H1 (cell line): ENCODE measurements around the gene ZNF700. TPM values are rescaled to one million over a fixed set of nuclear protein-coding genes. Genes with fewer than 3 reads are reported as not detected.
A peak's percentile ranks its signal among the peaks of the same experiment; 100 is the strongest.

Source experiments
- CTCF ChIA-PET: fragments of 300-600 bp; sonication (Branson Sonifier 250); formaldehyde crosslinking; loops from one replicate; lab custom pipeline; 2021; ENCODE audit not compliant: partially characterized antibody; lab: Charles Lee
- POLR2A ChIA-PET: fragments of 300-600 bp; sonication (Branson Sonifier 250); formaldehyde crosslinking; loops from one replicate; lab custom pipeline; 2021; ENCODE audit warnings: inconsistent platforms; ENCODE audit not compliant: partially characterized antibody; lab: Charles Lee
- DNase-seq, 2 experiments: peaks; one replicate each; pipeline versions ENCODE4 v3.0.0 to v3.0.0-alpha.2; 2010 to 2022; ENCODE audit warnings: low spot score in 2 of 2, low read depth in 1 of 2, mixed read lengths in 1 of 2
- FAIRE-seq: peaks from 2 replicates; lab custom pipeline; 2011; peaks lifted over from hg19 to GRCh38; lab: Jason Lieb, UNC
- H2AFZ ChIP-seq: 2 replicates; pipeline ENCODE4 v1.8.1; 2012; ENCODE audit warnings: low read length, inconsistent platforms
- H2AK5ac ChIP-seq: 2 replicates; pipeline ENCODE4 v1.6.1; 2013; ENCODE audit warnings: low read depth, low read length
- H2BK120ac ChIP-seq: replicated peaks from 2 replicates; pipeline ENCODE3; 2013; ENCODE audit warnings: low read depth, low read length, inconsistent platforms
- H2BK12ac ChIP-seq: 2 replicates; pipeline ENCODE4 v1.6.1; 2013; ENCODE audit warnings: low read depth, low read length
- H2BK15ac ChIP-seq: 2 replicates; pipeline ENCODE4 v1.6.1; 2013; ENCODE audit warnings: low read length
- H2BK20ac ChIP-seq: 2 replicates; pipeline ENCODE4 v1.6.1; 2013; ENCODE audit warnings: low read length
- H2BK5ac ChIP-seq: 2 replicates; pipeline ENCODE4 v1.6.1; 2013; ENCODE audit warnings: low read depth, low read length
- H3K14ac ChIP-seq: 2 replicates; pipeline ENCODE4 v1.6.1; 2013; ENCODE audit warnings: inconsistent platforms; ENCODE audit not compliant: insufficient read length
- H3K18ac ChIP-seq: 2 replicates; pipeline ENCODE4 v1.6.1; 2013; ENCODE audit warnings: low read length; ENCODE audit errors: extremely low read depth
- H3K23ac ChIP-seq: 2 replicates; pipeline ENCODE4 v1.6.1; 2013; ENCODE audit warnings: inconsistent platforms; ENCODE audit not compliant: insufficient read length
- H3K23me2 ChIP-seq: 2 replicates; pipeline ENCODE4 v1.6.1; 2013; ENCODE audit warnings: low read depth, low read length
- H3K27ac ChIP-seq: 2 replicates; pipeline ENCODE4 v1.6.1; 2011; ENCODE audit warnings: low read depth, low read length, inconsistent platforms
- H3K27me3 ChIP-seq, 4 experiments: replicated peaks in 1 of 4; 1 replicate in 1 of 4; 2 replicates in 3 of 4; pipeline versions ENCODE4 v1.6.1 to v1.8.1; 2011 to 2013; ENCODE audit warnings: low read length in 3 of 4, mild to moderate bottlenecking in 3 of 4, inconsistent platforms in 2 of 4, mixed read lengths in 2 of 4, moderate library complexity in 1 of 4; ENCODE audit not compliant: control insufficient read depth in 3 of 4, insufficient read depth in 3 of 4; ENCODE audit errors: extremely low read depth in 1 of 4
- H3K36me3 ChIP-seq, 4 experiments: 2 replicates each; pipeline versions ENCODE4 v1.6.1 to v1.8.1; 2011 to 2013; ENCODE audit warnings: mild to moderate bottlenecking in 4 of 4, low read length in 3 of 4, moderate library complexity in 2 of 4, control low read depth in 1 of 4, inconsistent platforms in 1 of 4; ENCODE audit not compliant: insufficient read depth in 4 of 4, control insufficient read depth in 2 of 4
- H3K4ac ChIP-seq: replicated peaks from 2 replicates; pipeline ENCODE3; 2013; ENCODE audit warnings: low read length, low read depth, mixed read lengths, inconsistent platforms; ENCODE audit not compliant: insufficient read length
- H3K4me1 ChIP-seq, 4 experiments: replicated peaks in 1 of 4; 1 replicate in 1 of 4; 2 replicates in 3 of 4; pipeline versions ENCODE4 v1.6.1 to v1.8.1; 2011 to 2013; ENCODE audit warnings: low read length in 3 of 4, inconsistent platforms in 2 of 4, mixed read lengths in 1 of 4; ENCODE audit not compliant: insufficient read depth in 4 of 4, control insufficient read depth in 3 of 4
- H3K4me2 ChIP-seq, 2 experiments: 2 replicates each; pipeline versions ENCODE4 v1.6.1 to v1.8.1; 2011 to 2013; ENCODE audit warnings: low read depth in 2 of 2, low read length in 2 of 2, control low read depth in 1 of 2, inconsistent platforms in 1 of 2, mild to moderate bottlenecking in 1 of 2; ENCODE audit not compliant: insufficient read depth in 1 of 2
- H3K4me3 ChIP-seq, 4 experiments: fragments of 200-600, 300-600 bp in 1 of 4; sonication (generic), shearing (Covaris generic), sonication (Bioruptor Twin) in 1 of 4; 2 replicates each; pipeline versions ENCODE4 v1.5.1 to v1.8.1; 2011 to 2016; ENCODE audit warnings: low read length in 4 of 4, low read depth in 3 of 4, control low read depth in 2 of 4, inconsistent platforms in 2 of 4, mild to moderate bottlenecking in 2 of 4, mixed read lengths in 1 of 4, moderate library complexity in 1 of 4; ENCODE audit not compliant: insufficient read depth in 2 of 4; ENCODE audit errors: extremely low read depth in 1 of 4
- H3K56ac ChIP-seq: replicated peaks from 2 replicates; pipeline ENCODE3; 2013; ENCODE audit warnings: low read depth, mild to moderate bottlenecking, mixed read lengths, low read length, inconsistent platforms; ENCODE audit not compliant: insufficient read length
- H3K79me1 ChIP-seq: 2 replicates; pipeline ENCODE4 v1.6.1; 2013; ENCODE audit warnings: low read depth, low read length, control low read depth
- H3K79me2 ChIP-seq, 2 experiments: 2 replicates each; pipeline versions ENCODE4 v1.6.1 to v1.8.1; 2012 to 2013; ENCODE audit warnings: low read length in 2 of 2, mild to moderate bottlenecking in 2 of 2, inconsistent platforms in 1 of 2; ENCODE audit not compliant: insufficient read depth in 2 of 2, control insufficient read depth in 1 of 2
- H3K9ac ChIP-seq, 4 experiments: replicated peaks in 1 of 4; 1 replicate in 1 of 4; 2 replicates in 3 of 4; pipeline versions ENCODE4 v1.6.1 to v1.8.1; 2011 to 2013; ENCODE audit warnings: low read depth in 3 of 4, low read length in 3 of 4, control low read depth in 2 of 4, mild to moderate bottlenecking in 2 of 4, moderate library complexity in 2 of 4, inconsistent platforms in 1 of 4; ENCODE audit errors: extremely low read depth in 1 of 4
- H3K9me3 ChIP-seq, 2 experiments: 2 replicates each; pipeline versions ENCODE4 v1.6.1 to v1.8.1; 2012 to 2013; ENCODE audit warnings: mild to moderate bottlenecking in 2 of 2, moderate library complexity in 2 of 2, control low read depth in 1 of 2, inconsistent platforms in 1 of 2, low read depth in 1 of 2, low read length in 1 of 2, mixed read lengths in 1 of 2; ENCODE audit not compliant: insufficient read depth in 2 of 2
- H4K20me1 ChIP-seq, 2 experiments: replicated peaks in 1 of 2; 2 replicates each; pipeline versions ENCODE3 to v1.8.1; 2011 to 2013; ENCODE audit warnings: inconsistent platforms in 2 of 2, low read length in 2 of 2, mild to moderate bottlenecking in 1 of 2; ENCODE audit not compliant: insufficient read depth in 2 of 2, control insufficient read depth in 1 of 2
- H4K5ac ChIP-seq: 2 replicates; pipeline ENCODE4 v1.6.1; 2013; ENCODE audit warnings: low read length, low read depth, mixed read lengths, inconsistent platforms; ENCODE audit not compliant: insufficient read length
- H4K8ac ChIP-seq: 2 replicates; pipeline ENCODE4 v1.8.0; 2013; ENCODE audit warnings: mild to moderate bottlenecking, moderate library complexity, low read length, inconsistent platforms; ENCODE audit not compliant: insufficient read depth; ENCODE audit errors: extremely low read depth
- H4K91ac ChIP-seq: replicated peaks from 2 replicates; pipeline ENCODE3; 2013; ENCODE audit warnings: low read length, mixed read lengths, inconsistent platforms; ENCODE audit not compliant: insufficient read length
- BACH1 ChIP-seq: IDR thresholded peaks from 2 replicates; pipeline ENCODE4 v1.6.1; 2012; ENCODE audit warnings: low read length, improper control_type of control experiment
- BCL11A ChIP-seq, 2 experiments: IDR thresholded peaks; one replicate each; pipeline ENCODE4 v1.6.1; 2011; ENCODE audit warnings: low read depth in 2 of 2, low read length in 2 of 2, mild to moderate bottlenecking in 2 of 2
- CBX5 ChIP-seq: fragments of 300-800, 300-1000 bp; sonication (generic); IDR thresholded peaks from 2 replicates; pipeline ENCODE4 v1.7.1; 2016; ENCODE audit warnings: antibody characterized with exemption, low read length, low read depth
- CTCF ChIP-seq, 3 experiments: IDR thresholded peaks; 1 replicate in 2 of 3; 2 replicates in 1 of 3; pipeline versions ENCODE4 v1.5.1 to v1.6.1; 2011; ENCODE audit warnings: low read length in 3 of 3, mild to moderate bottlenecking in 3 of 3, inconsistent platforms in 2 of 3, low read depth in 1 of 3, moderate library complexity in 1 of 3; ENCODE audit not compliant: insufficient read depth in 1 of 3; ENCODE audit errors: control extremely low read depth in 1 of 3
- E2F6 ChIP-seq: IDR thresholded peaks from 2 replicates; pipeline ENCODE4 v1.6.1; 2012; ENCODE audit warnings: inconsistent platforms
- MAX ChIP-seq: IDR thresholded peaks from 2 replicates; pipeline ENCODE4 v1.6.1; 2012; ENCODE audit warnings: inconsistent platforms
- SAP30 ChIP-seq: fragments of 300-600 bp; sonication (generic); IDR thresholded peaks from 2 replicates; pipeline ENCODE4 v1.7.1; 2012; ENCODE audit warnings: low read length, moderate library complexity, mild to moderate bottlenecking, inconsistent platforms; ENCODE audit not compliant: insufficient read depth, insufficient replicate concordance
- SP1 ChIP-seq: IDR thresholded peaks from 2 replicates; pipeline ENCODE4 v1.6.1; 2011; ENCODE audit warnings: low read depth, low read length
- TAF1 ChIP-seq: IDR thresholded peaks from 2 replicates; pipeline ENCODE4 v1.6.1; 2011; ENCODE audit warnings: mild to moderate bottlenecking, low read depth, low read length
- YY1 ChIP-seq: IDR thresholded peaks from 2 replicates; pipeline ENCODE4 v1.6.1; 2011; ENCODE audit warnings: low read depth, mild to moderate bottlenecking, low read length
- WGBS, 2 experiments: shearing (Covaris generic) in 1 of 2; methylation state at CpG; one replicate each; pipeline versions ENCODE4 v1.1.6 to v1.1.7; 2013 to 2015; ENCODE audit warnings: low lambda C conversion rate in 2 of 2, mixed read lengths in 2 of 2, inconsistent platforms in 1 of 2, low coverage in 1 of 2, missing lambda C conversion rate in 1 of 2; ENCODE audit not compliant: insufficient replicate concordance in 2 of 2, insufficient coverage in 1 of 2, insufficient read length in 1 of 2; ENCODE audit errors: extremely low coverage in 1 of 2, missing lambda C conversion rate in 1 of 2; 5-methylcytosine and 5-hydroxymethylcytosine counted together
- polyA plus RNA-seq, 7 experiments: library from polyadenylated mRNA; depleted of rRNA in 3 of 7; stranded (reverse) in 5 of 7; unstranded in 2 of 7; fragments of >200 nt in 5 of 7; fragments of 200-250 nt in 2 of 7; gene quantifications; 1 replicate in 5 of 7; 2 replicates in 1 of 7; 4 replicates in 1 of 7; pipeline versions ENCODE4 v1.2.1 to v1.2.3, GENCODE V29; 2011 to 2013; ENCODE audit warnings: missing spikeins in 2 of 7, mixed read lengths in 2 of 7
- total RNA-seq: library from RNA; stranded (reverse); fragmentation: NEBNext Ultra II Directional; extraction: Animal tissue kit (Norgen Biotek cat#: 25700); gene quantifications from 2 replicates; pipeline ENCODE4 v1.2.1, GENCODE V29; 2021

The ZNF700 gene
- total and polyA plus RNA-seq, 2 of the 8 experiments (the other 6 are each of a cell fraction or from before 2014, with no cell fraction given), result 3.0 to 10.5 TPM

- Histone ChIP-seq H3K9ac (no peak overlapping the region), H3K4me2 (peak overlapping the region; percentile 66 to 91; a peak in 3 of 4 replicates), H3K18ac (no peak overlapping the region), H3K79me2 (peaks cover 0 to 50% of the 10 kb centered on the region in 2 experiments; a peak in 3 of 4 replicates), H4K8ac (no peak overlapping the region), H3K27ac (no peak overlapping the region), H3K4ac (no peak overlapping the region), H2BK12ac (no peak overlapping the region), H3K4me3 (peak overlapping the region in 3 of 4 experiments; percentile 96 to 99 (median 99); a peak in 4 of 8 replicates), H2BK15ac (no peak overlapping the region), H3K36me3 (peaks cover 0 to 7% (median 3%) of the 10 kb centered on the region in 4 experiments; a peak in 2 of 8 replicates), H3K79me1 (peaks cover 7% of the 10 kb centered on the region; the same call in 1 of the 2 replicates), H3K27me3 (no peaks in the 10 kb centered on the region), H4K91ac (no peak overlapping the region), H2BK5ac (no peak overlapping the region), H2BK120ac (no peak overlapping the region), H3K23ac (no peak overlapping the region), H4K20me1 (peaks cover 0 to 3% of the 10 kb centered on the region in 2 experiments), H2BK20ac (no peak overlapping the region), H3K9me3 (no peaks in the 10 kb centered on the region), H3K56ac (no peak overlapping the region), H3K23me2 (peaks cover 7% of the 10 kb centered on the region; the same call in 1 of the 2 replicates), H2AFZ (no peak overlapping the region), H3K4me1 (peaks cover 0 to 5% (median 0%) of the 10 kb centered on the region in 4 experiments; a peak in 4 of 7 replicates), H4K5ac (no peak overlapping the region), H2AK5ac (no peak overlapping the region), H3K14ac (no peak overlapping the region)
- 85% methylated on average over 9 of the region's 9 CpGs; no CpG with 5 or more reads in 1 of the 2 experiments for WGBS, 2 experiments
- CTCF ChIA-PET, result interaction anchor here (0.6 to 13.7 kb wide), 23 partner anchors 8 to 365 kb away, joined by 3 to 169 read pairs (median 5); partner anchors contain the start of genes ZNF20, ZNF433, ZNF69 and ZNF700
- FAIRE-seq (no peak), DNase-seq (no peak)
- POLR2A ChIA-PET, result interaction anchor here (0.7 to 5.9 kb wide), 25 partner anchors 8 to 324 kb away, joined by 3 to 73 read pairs (median 7); partner anchors contain the start of genes ZNF20, ZNF433, ZNF491 and ZNF625
- no peak for TF ChIP-seq CTCF (IDR thresholded peaks at IDR 0.05; ENCODE audit: control extremely low read depth in 1 of 3, insufficient read depth in 1 of 3, low read depth in 1 of 3, low read length in 3 of 3)
- TF ChIP-seq TAF1, result no peak
- TF ChIP-seq SP1, result no peak
- TF ChIP-seq MAX, result no peak
- no peak for TF ChIP-seq BACH1
- no peak for TF ChIP-seq E2F6
- TF ChIP-seq SAP30, result no peak
- TF ChIP-seq CBX5, result no peak
- TF ChIP-seq YY1, result no peak
- no peak for TF ChIP-seq BCL11A (IDR thresholded peaks at IDR 0.05; ENCODE audit: low read depth in 2 of 2, low read length in 2 of 2)
These were observed 64.2 kb downstream of the ZNF700 start for GRCh38 chr19:11989112-11989456.
